ENCODE data around the gene RASGEF1C.

DNA sequence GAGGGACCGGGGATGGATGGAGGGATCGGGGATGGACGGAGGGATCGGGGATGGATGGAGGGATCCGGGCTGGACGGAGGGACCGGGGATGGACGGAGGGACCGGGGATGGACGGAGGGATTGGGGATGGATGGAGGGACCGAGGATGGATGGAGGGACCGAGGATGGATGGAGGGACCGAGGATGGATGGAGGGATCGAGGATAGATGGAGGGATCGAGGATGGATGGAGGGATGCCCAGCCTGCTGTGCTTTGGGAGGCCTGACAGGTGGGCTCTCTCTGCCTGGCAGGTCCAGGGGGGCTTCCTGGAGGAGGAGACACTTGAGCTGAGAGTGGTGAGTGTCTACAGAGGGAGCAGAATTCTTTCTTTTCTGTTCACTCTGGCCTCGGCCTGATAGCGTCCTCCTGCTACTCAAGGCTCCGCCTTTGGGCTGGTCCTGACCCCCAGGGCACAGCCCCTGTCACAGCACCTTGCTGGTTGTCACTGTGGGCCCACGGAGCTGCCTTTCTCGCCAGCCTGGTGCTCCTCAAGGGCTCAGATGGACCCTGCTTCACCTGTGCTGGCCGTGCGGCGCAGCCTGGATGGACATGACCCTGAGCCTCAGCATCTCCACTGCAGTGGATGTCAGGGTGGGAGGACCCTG lies 95.2 kb downstream of the RASGEF1C start:
- TF ChIP-seq, protein P1, sequence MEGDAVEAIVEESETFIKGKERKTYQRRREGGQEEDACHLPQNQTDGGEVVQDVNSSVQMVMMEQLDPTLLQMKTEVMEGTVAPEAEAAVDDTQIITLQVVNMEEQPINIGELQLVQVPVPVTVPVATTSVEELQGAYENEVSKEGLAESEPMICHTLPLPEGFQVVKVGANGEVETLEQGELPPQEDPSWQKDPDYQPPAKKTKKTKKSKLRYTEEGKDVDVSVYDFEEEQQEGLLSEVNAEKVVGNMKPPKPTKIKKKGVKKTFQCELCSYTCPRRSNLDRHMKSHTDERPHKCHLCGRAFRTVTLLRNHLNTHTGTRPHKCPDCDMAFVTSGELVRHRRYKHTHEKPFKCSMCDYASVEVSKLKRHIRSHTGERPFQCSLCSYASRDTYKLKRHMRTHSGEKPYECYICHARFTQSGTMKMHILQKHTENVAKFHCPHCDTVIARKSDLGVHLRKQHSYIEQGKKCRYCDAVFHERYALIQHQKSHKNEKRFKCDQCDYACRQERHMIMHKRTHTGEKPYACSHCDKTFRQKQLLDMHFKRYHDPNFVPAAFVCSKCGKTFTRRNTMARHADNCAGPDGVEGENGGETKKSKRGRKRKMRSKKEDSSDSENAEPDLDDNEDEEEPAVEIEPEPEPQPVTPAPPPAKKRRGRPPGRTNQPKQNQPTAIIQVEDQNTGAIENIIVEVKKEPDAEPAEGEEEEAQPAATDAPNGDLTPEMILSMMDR (IDR thresholded peaks at IDR 0.05), result no peak
- TF ChIP-seq POLR2A (IDR thresholded peaks at IDR 0.05), result no peak
